ENCODE data around the gene GALNT14.

- TF ChIP-seq CTCF (IDR thresholded peaks at IDR 0.05; ENCODE audit: borderline replicate concordance, extremely low read depth, low read length, poor library complexity, severe bottlenecking) (no peak), EZH2 (IDR thresholded peaks at IDR 0.05; ENCODE audit: borderline replicate concordance, low read depth, low read length, severe bottlenecking) (no peak)
These were observed 210.7 kb downstream of the GALNT14 start for GRCh38 chr2:30927465-30928075.
